ENCODE results near the gene PRPH2. TPM values are rescaled to one million over a fixed set of nuclear protein-coding genes. Genes with fewer than 3 reads are reported as not detected.

The PRPH2 gene
- total RNA-seq, 1 donor from 2014 or later: 0.63 TPM

- no peak for DNase-seq
- Histone ChIP-seq H3K4me1 (peaks cover 10% of the 10 kb centered on the region), H3K27ac (replicated peaks) (no peak overlapping the region), H3K27me3 (ENCODE audit: low read depth) (no peaks in the 10 kb centered on the region), H3K4me3 (no peak overlapping the region), H3K9me3 (replicated peaks) (peaks cover 15% of the 10 kb centered on the region), H3K36me3 (peaks cover 5% of the 10 kb centered on the region)
- intact Hi-C loops (cut with micrococcal nuclease): no loop called here
- no peak for TF ChIP-seq CTCF (IDR thresholded peaks at IDR 0.05; ENCODE audit: borderline replicate concordance)
Observed at GRCh38 chr6:42711930-42712329, 10.5 kb downstream of the PRPH2 start.

- Histone ChIP-seq H3K4me1 (peaks cover 10% of the 10 kb centered on the region), H3K27ac (replicated peaks) (no peak overlapping the region), H3K4me3 (no peak overlapping the region), H3K27me3 (ENCODE audit: low read depth) (no peaks in the 10 kb centered on the region), H3K36me3 (peaks cover 5% of the 10 kb centered on the region), H3K9me3 (replicated peaks) (peaks cover 15% of the 10 kb centered on the region)
- DNase-seq: no peak
- intact Hi-C loops (cut with micrococcal nuclease): no loop called here
- TF ChIP-seq CTCF (IDR thresholded peaks at IDR 0.05; ENCODE audit: borderline replicate concordance): no peak
Observed at GRCh38 chr6:42710316-42710715, 12.1 kb downstream of the PRPH2 start.

- intact Hi-C loops (cut with micrococcal nuclease): no loop called here
- H3K27ac ChIP-seq (replicated peaks): no peak overlapping the region
- TF ChIP-seq CTCF (IDR thresholded peaks at IDR 0.05; ENCODE audit: borderline replicate concordance): no peak
Observed at GRCh38 chr6:42709871-42710270, 12.5 kb downstream of the PRPH2 start.

GRCh38 chr6:42708096-42708495 is 14.3 kb downstream of the PRPH2 start:
- DNase-seq: no peak
- intact Hi-C loops (cut with micrococcal nuclease): no loop called here
- H3K4me3 ChIP-seq: no peak overlapping the region

More at GRCh38 chr6:42709871-42710270, 12.5 kb downstream of the PRPH2 start:
- no peak for DNase-seq
- H3K27me3 ChIP-seq (ENCODE audit: low read depth): no peaks in the 10 kb centered on the region
- peaks cover 10% of the 10 kb centered on the region for H3K4me1 ChIP-seq
- H3K4me3 ChIP-seq: no peak overlapping the region
- H3K36me3 ChIP-seq: peaks cover 5% of the 10 kb centered on the region
- peaks cover 15% of the 10 kb centered on the region for H3K9me3 ChIP-seq (replicated peaks)

GRCh38 chr6:42707595-42707994 is 14.8 kb downstream of the PRPH2 start:
- no peak overlapping the region for H3K4me3 ChIP-seq
- no peak overlapping the region for H3K27ac ChIP-seq (replicated peaks)
- no peaks in the 10 kb centered on the region for H3K27me3 ChIP-seq (ENCODE audit: low read depth)
- intact Hi-C loops (cut with micrococcal nuclease): no loop called here
- peaks cover 14% of the 10 kb centered on the region for H3K9me3 ChIP-seq (replicated peaks)
- peaks cover 16% of the 10 kb centered on the region for H3K4me1 ChIP-seq
- TF ChIP-seq CTCF (IDR thresholded peaks at IDR 0.05; ENCODE audit: borderline replicate concordance): no peak
- DNase-seq: no peak
- peaks cover 5% of the 10 kb centered on the region for H3K36me3 ChIP-seq

More at GRCh38 chr6:42708096-42708495, 14.3 kb downstream of the PRPH2 start:
- Histone ChIP-seq H3K36me3 (peaks cover 5% of the 10 kb centered on the region), H3K27ac (replicated peaks) (no peak overlapping the region), H3K27me3 (ENCODE audit: low read depth) (no peaks in the 10 kb centered on the region), H3K9me3 (replicated peaks) (peaks cover 15% of the 10 kb centered on the region), H3K4me1 (peaks cover 16% of the 10 kb centered on the region)
- TF ChIP-seq CTCF (IDR thresholded peaks at IDR 0.05; ENCODE audit: borderline replicate concordance): no peak
